IPS-20b (cell line): ENCODE results near the gene SYNE1.
"Not testable (repeated sequence)": the region's sequence is repeated elsewhere in the genome, so short reads cannot be mapped to it uniquely, and the experiment has no call there.

ENCODE experiments used
- H3K27ac ChIP-seq: one replicate; pipeline ENCODE4 v1.5.1; 2013; ENCODE audit warnings: low read length
- H3K27me3 ChIP-seq: 2 replicates; pipeline ENCODE4 v1.6.1; 2013; ENCODE audit warnings: mild to moderate bottlenecking, low read length, inconsistent platforms; ENCODE audit not compliant: insufficient read depth
- H3K36me3 ChIP-seq: 2 replicates; pipeline ENCODE4 v1.6.1; 2013; ENCODE audit warnings: low read depth, mild to moderate bottlenecking, inconsistent platforms, low read length, moderate library complexity; ENCODE audit not compliant: insufficient read depth
- H3K4me1 ChIP-seq: 2 replicates; pipeline ENCODE4 v1.6.1; 2013; ENCODE audit warnings: mild to moderate bottlenecking, control low read depth, inconsistent platforms, low read length, moderate library complexity; ENCODE audit not compliant: insufficient read depth
- H3K4me3 ChIP-seq: 2 replicates; pipeline ENCODE4 v1.5.1; 2013; ENCODE audit warnings: mild to moderate bottlenecking, low read length, inconsistent platforms
- H3K9ac ChIP-seq: 2 replicates; pipeline ENCODE4 v1.6.1; 2013; ENCODE audit warnings: low read depth, mild to moderate bottlenecking, inconsistent platforms, low read length, moderate library complexity
- H3K9me3 ChIP-seq: 2 replicates; pipeline ENCODE4 v1.6.1; 2013; ENCODE audit warnings: mild to moderate bottlenecking, low read depth, low read length, inconsistent platforms; ENCODE audit not compliant: insufficient read depth

Gene SYNE1

GRCh38 chr6:152637296-152638047 lies at the start of gene SYNE1:
SYNE1 (minus strand) TSS chr6:152637362; CDS start chr6:152628331, 9,031 bp downstream.
- Histone ChIP-seq H3K36me3 (no peaks in the 10 kb centered on the region), H3K4me3 (peak within 1 kb of the TSS; percentile 89), H3K27me3 (peaks cover 49% of the 10 kb centered on the region), H3K27ac (no peak within 1 kb of the TSS), H3K9ac (no peak within 1 kb of the TSS), H3K9me3 (no peaks in the 10 kb centered on the region), H3K4me1 (no peaks in the 10 kb centered on the region)

GRCh38 chr6:152685819-152686218 lies 48.7 kb upstream of the SYNE1 start:
- Histone ChIP-seq H3K4me3 (no peak overlapping the region), H3K27me3 (no peaks in the 10 kb centered on the region), H3K9me3 (no peaks in the 10 kb centered on the region), H3K4me1 (peaks cover 12% of the 10 kb centered on the region; the same call in 1 of the 2 replicates), H3K27ac (no peak overlapping the region), H3K36me3 (no peaks in the 10 kb centered on the region), H3K9ac (no peak overlapping the region)

- H3K36me3 ChIP-seq, H3K9me3 ChIP-seq, H3K27me3 ChIP-seq, H3K27ac ChIP-seq: not testable (repeated sequence)
- peak overlapping the region; percentile 20; the same call in 1 of the 2 replicates for H3K4me3 ChIP-seq
- peaks cover 12% of the 10 kb centered on the region; the same call in 1 of the 2 replicates for H3K4me1 ChIP-seq
- peak overlapping the region; percentile 16; the same call in 1 of the 2 replicates for H3K9ac ChIP-seq
These were observed 45.8 kb upstream of the SYNE1 start for GRCh38 chr6:152682935-152683334.

GRCh38 chr6:152682141-152682540 lies 45.0 kb upstream of the SYNE1 start:
- Histone ChIP-seq H3K36me3 (no peaks in the 10 kb centered on the region), H3K27ac (no peak overlapping the region), H3K4me1 (peaks cover 12% of the 10 kb centered on the region; the same call in 1 of the 2 replicates), H3K9me3 (no peaks in the 10 kb centered on the region), H3K27me3 (no peaks in the 10 kb centered on the region), H3K9ac (no peak overlapping the region), H3K4me3 (no peak overlapping the region)

GRCh38 chr6:152680879-152681517 lies 43.8 kb upstream of the SYNE1 start:
- Histone ChIP-seq H3K27ac (no peak overlapping the region), H3K36me3 (no peaks in the 10 kb centered on the region), H3K9me3 (no peaks in the 10 kb centered on the region), H3K4me1 (peaks cover 12% of the 10 kb centered on the region; the same call in 1 of the 2 replicates), H3K27me3 (no peaks in the 10 kb centered on the region), H3K4me3 (no peak overlapping the region), H3K9ac (peak overlapping the region; percentile 7; the same call in 1 of the 2 replicates)

- no peaks in the 10 kb centered on the region for H3K27me3 ChIP-seq
- H3K4me1 ChIP-seq: peaks cover 12% of the 10 kb centered on the region; the same call in 1 of the 2 replicates
- no peak overlapping the region for H3K9ac ChIP-seq
- no peak overlapping the region for H3K4me3 ChIP-seq
- no peaks in the 10 kb centered on the region for H3K36me3 ChIP-seq
- H3K9me3 ChIP-seq: no peaks in the 10 kb centered on the region
- no peak overlapping the region for H3K27ac ChIP-seq
These were observed 43.0 kb upstream of the SYNE1 start for GRCh38 chr6:152680151-152680550.

- Histone ChIP-seq H3K36me3 (no peaks in the 10 kb centered on the region), H3K27ac (no peak overlapping the region), H3K4me3 (no peak overlapping the region), H3K9me3 (no peaks in the 10 kb centered on the region), H3K4me1 (no peaks in the 10 kb centered on the region), H3K9ac (no peak overlapping the region), H3K27me3 (no peaks in the 10 kb centered on the region)
These were observed 36.1 kb upstream of the SYNE1 start for GRCh38 chr6:152673236-152673635.

GRCh38 chr6:152671171-152671570 lies 34.0 kb upstream of the SYNE1 start:
- H3K9me3 ChIP-seq: no peaks in the 10 kb centered on the region
- H3K27ac ChIP-seq: no peak overlapping the region

GRCh38 chr6:152669895-152670294 lies 32.7 kb upstream of the SYNE1 start:
- no peak overlapping the region for H3K9ac ChIP-seq
- no peaks in the 10 kb centered on the region for H3K4me1 ChIP-seq
- no peak overlapping the region for H3K27ac ChIP-seq
- H3K27me3 ChIP-seq: no peaks in the 10 kb centered on the region
- no peak overlapping the region for H3K4me3 ChIP-seq
- no peaks in the 10 kb centered on the region for H3K9me3 ChIP-seq
- H3K36me3 ChIP-seq: no peaks in the 10 kb centered on the region

More at GRCh38 chr6:152671171-152671570, 34.0 kb upstream of the SYNE1 start:
- no peak overlapping the region for H3K9ac ChIP-seq
- H3K4me3 ChIP-seq: no peak overlapping the region
- no peaks in the 10 kb centered on the region for H3K4me1 ChIP-seq
- no peaks in the 10 kb centered on the region for H3K36me3 ChIP-seq
- no peaks in the 10 kb centered on the region for H3K27me3 ChIP-seq

- Histone ChIP-seq H3K27me3 (no peaks in the 10 kb centered on the region), H3K36me3 (no peaks in the 10 kb centered on the region), H3K4me1 (no peaks in the 10 kb centered on the region; the same call in 1 of the 2 replicates), H3K9me3 (no peaks in the 10 kb centered on the region), H3K27ac (no peak overlapping the region), H3K4me3 (no peak overlapping the region), H3K9ac (no peak overlapping the region)
These were observed 24.6 kb upstream of the SYNE1 start for GRCh38 chr6:152661776-152662175.

- H3K9me3 ChIP-seq: no peaks in the 10 kb centered on the region
- no peak overlapping the region for H3K9ac ChIP-seq
- H3K4me3 ChIP-seq: no peak overlapping the region
- no peak overlapping the region for H3K27ac ChIP-seq
- peaks cover 6% of the 10 kb centered on the region; the same call in 1 of the 2 replicates for H3K4me1 ChIP-seq
- H3K27me3 ChIP-seq: no peaks in the 10 kb centered on the region
- H3K36me3 ChIP-seq: no peaks in the 10 kb centered on the region
These were observed 14.8 kb upstream of the SYNE1 start for GRCh38 chr6:152651986-152652385.

GRCh38 chr6:152648105-152648504 lies 10.9 kb upstream of the SYNE1 start:
- no peak overlapping the region for H3K27ac ChIP-seq
- H3K27me3 ChIP-seq: no peaks in the 10 kb centered on the region
- H3K4me1 ChIP-seq: peaks cover 6% of the 10 kb centered on the region; the same call in 1 of the 2 replicates
- no peaks in the 10 kb centered on the region for H3K36me3 ChIP-seq
- H3K9ac ChIP-seq: no peak overlapping the region
- no peak overlapping the region for H3K4me3 ChIP-seq
- H3K9me3 ChIP-seq: no peaks in the 10 kb centered on the region
